Stimulated activated effector memory CD8-positive, alpha-beta T cell treated with anti-CD3 and anti-CD28 coated beads, Interleukin-12 subunit alpha, Interleukin-12 subunit beta, amount 100 ng/mL, for 72 hours (primary cell): ENCODE data around the gene CYP11A1.

ENCODE experiments used
- ATAC-seq: fragments of 150-1000 bp; cut with Tn5 transposase; 2 replicates; pipeline ENCODE4 v1.10.0; 2021
- DNase-seq, 2 donors: peaks; one replicate each; pipeline ENCODE4 v3.0.0; 2021 to 2022; ENCODE audit warnings: low spot score in 2 of 2
- H3K27ac Mint-ChIP-seq: one replicate; pipeline ENCODE4 v1.8.0; 2022; ENCODE audit warnings: mild to moderate bottlenecking, mixed read lengths
- H3K36me3 Mint-ChIP-seq: one replicate; pipeline ENCODE4 v1.8.0; 2022; ENCODE audit warnings: mild to moderate bottlenecking, mixed read lengths
- H3K4me1 Mint-ChIP-seq: one replicate; pipeline ENCODE4 v1.8.0; 2022; ENCODE audit warnings: mixed read lengths
- H3K4me3 Mint-ChIP-seq: one replicate; pipeline ENCODE4 v1.8.0; 2022; ENCODE audit warnings: mild to moderate bottlenecking, mixed read lengths
- H3K9me3 Mint-ChIP-seq: one replicate; pipeline ENCODE4 v1.8.0; 2022; ENCODE audit warnings: mixed read lengths

CYP11A1 gene

DNA sequence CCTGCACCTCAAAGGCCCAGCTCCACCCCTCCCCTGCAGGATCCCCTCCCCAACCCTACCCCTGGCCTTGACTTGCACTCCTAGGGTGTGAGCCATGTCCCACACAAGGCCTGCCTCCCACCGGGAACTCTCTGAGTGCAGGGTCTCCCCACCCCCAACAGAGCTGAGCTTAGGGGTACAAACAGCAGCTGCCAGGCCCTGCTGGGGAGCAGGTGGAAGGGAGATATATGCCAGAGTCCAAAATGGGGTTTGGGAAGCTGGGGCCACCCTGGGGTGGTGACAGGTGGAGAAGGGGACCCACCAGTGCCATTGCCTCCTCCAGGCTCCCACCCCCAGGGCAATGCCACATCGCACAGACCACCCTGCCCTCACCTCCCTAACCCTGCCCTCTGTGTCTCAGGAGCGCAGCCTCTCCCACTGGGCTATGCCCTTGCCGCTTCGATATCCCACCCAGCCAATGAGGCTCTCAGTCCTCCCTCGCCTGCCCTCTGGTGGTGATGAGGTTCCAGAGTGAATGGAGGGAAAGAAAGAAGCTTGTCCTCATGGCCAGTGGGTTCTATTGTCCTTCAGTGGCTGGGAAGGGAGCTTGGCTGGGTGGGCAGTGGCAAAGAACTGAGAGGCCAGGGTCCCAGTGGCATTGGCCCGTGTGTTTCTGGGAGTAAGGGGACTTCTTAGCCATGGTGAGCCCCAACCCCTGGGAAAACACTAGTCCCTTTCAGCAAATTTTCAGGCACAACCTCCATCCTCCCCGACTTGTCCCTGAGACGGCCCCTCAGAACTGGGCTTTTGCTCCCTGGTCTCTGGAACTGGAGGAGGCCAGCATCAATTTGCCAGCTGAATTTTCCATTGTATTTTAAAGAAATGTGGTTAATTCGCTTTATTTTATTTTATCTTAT, 46.8 kb downstream of the CYP11A1 start:
- DNase-seq (peak in 1 of 2 donors; percentile 61), ATAC-seq (no peak)
- no peak overlapping the region for H3K27ac Mint-ChIP-seq
- no peak overlapping the region for H3K4me3 Mint-ChIP-seq
- H3K4me1 Mint-ChIP-seq, result peaks cover 8% of the 10 kb centered on the region
- no peaks in the 10 kb centered on the region for H3K9me3 Mint-ChIP-seq
- H3K36me3 Mint-ChIP-seq, result no peaks in the 10 kb centered on the region

GRCh38 chr15:74319596-74320351, 47.7 kb downstream of the CYP11A1 start:
- Mint-ChIP-seq H3K9me3 (no peaks in the 10 kb centered on the region), H3K4me3 (no peak overlapping the region), H3K36me3 (no peaks in the 10 kb centered on the region), H3K27ac (no peak overlapping the region), H3K4me1 (peaks cover 16% of the 10 kb centered on the region)
- no peak for ATAC-seq
- DNase-seq, result no peak

DNA sequence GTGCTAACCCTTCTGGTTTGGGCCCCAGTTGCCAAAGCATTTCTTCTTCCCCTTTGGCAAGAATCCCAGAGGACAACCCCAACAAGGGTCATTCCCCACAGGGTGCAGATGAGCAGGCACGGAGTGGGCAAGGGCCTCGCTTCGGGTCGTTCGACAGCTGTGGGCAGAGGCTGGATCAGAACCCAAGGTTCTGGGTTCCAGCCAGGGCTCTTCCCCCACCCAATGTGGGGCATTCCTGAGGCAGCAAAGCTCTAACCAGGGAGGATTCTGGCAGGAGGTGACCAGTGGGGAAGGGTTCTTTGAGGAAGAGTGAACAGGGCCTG, 48.3 kb downstream of the CYP11A1 start:
- ATAC-seq (no peak), DNase-seq (no peak)
- Mint-ChIP-seq H3K9me3 (no peaks in the 10 kb centered on the region), H3K4me1 (peaks cover 19% of the 10 kb centered on the region), H3K4me3 (no peak overlapping the region), H3K36me3 (no peaks in the 10 kb centered on the region), H3K27ac (no peak overlapping the region)

- ATAC-seq (no peak), DNase-seq (no peak)
- H3K4me3 Mint-ChIP-seq, result no peak overlapping the region
- H3K36me3 Mint-ChIP-seq, result no peaks in the 10 kb centered on the region
- H3K9me3 Mint-ChIP-seq, result no peaks in the 10 kb centered on the region
- peaks cover 19% of the 10 kb centered on the region for H3K4me1 Mint-ChIP-seq
- H3K27ac Mint-ChIP-seq, result peak overlapping the region; percentile 77
These were observed 48.9 kb downstream of the CYP11A1 start for GRCh38 chr15:74318376-74319137.

GRCh38 chr15:74317820-74318375, 49.5 kb downstream of the CYP11A1 start:
- H3K4me1 Mint-ChIP-seq, result peaks cover 19% of the 10 kb centered on the region
- no peak for DNase-seq
- H3K4me3 Mint-ChIP-seq, result no peak overlapping the region
- H3K9me3 Mint-ChIP-seq, result no peaks in the 10 kb centered on the region
- H3K27ac Mint-ChIP-seq, result peak overlapping the region; percentile 77
- ATAC-seq, result no peak
- H3K36me3 Mint-ChIP-seq, result no peaks in the 10 kb centered on the region

GRCh38 chr15:74316141-74316540, 51.3 kb downstream of the CYP11A1 start:
- Mint-ChIP-seq H3K4me1 (peaks cover 19% of the 10 kb centered on the region), H3K36me3 (no peaks in the 10 kb centered on the region), H3K9me3 (no peaks in the 10 kb centered on the region), H3K4me3 (no peak overlapping the region), H3K27ac (peak overlapping the region; percentile 77)
- DNase-seq, result no peak
- ATAC-seq, result no peak

DNA sequence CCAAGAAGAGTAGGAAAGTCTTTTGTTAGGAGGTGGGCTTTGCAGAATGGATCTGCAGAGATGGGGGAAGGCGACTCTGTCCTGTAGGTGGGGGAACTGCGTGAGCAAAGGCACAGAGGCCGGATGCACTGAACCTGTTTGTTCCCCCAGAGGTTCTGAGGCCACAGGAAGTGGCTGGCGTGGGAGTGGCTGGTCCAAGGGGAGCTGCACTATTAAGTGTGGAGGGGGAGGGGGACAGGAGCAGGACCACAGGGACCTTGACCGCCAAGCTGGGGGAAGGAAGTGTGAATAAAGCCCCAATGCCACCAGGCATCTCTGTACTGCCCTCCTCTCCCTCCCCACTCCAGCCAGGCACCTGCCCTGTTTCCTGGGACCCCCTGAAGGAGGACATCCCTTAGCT, 51.8 kb downstream of the CYP11A1 start:
- Mint-ChIP-seq H3K27ac (peak overlapping the region; percentile 77), H3K36me3 (no peaks in the 10 kb centered on the region), H3K9me3 (no peaks in the 10 kb centered on the region), H3K4me1 (peaks cover 19% of the 10 kb centered on the region), H3K4me3 (peak overlapping the region; percentile 40)
- DNase-seq (peak in 1 of 2 donors; percentile 51), ATAC-seq (peak; percentile 51)

DNA sequence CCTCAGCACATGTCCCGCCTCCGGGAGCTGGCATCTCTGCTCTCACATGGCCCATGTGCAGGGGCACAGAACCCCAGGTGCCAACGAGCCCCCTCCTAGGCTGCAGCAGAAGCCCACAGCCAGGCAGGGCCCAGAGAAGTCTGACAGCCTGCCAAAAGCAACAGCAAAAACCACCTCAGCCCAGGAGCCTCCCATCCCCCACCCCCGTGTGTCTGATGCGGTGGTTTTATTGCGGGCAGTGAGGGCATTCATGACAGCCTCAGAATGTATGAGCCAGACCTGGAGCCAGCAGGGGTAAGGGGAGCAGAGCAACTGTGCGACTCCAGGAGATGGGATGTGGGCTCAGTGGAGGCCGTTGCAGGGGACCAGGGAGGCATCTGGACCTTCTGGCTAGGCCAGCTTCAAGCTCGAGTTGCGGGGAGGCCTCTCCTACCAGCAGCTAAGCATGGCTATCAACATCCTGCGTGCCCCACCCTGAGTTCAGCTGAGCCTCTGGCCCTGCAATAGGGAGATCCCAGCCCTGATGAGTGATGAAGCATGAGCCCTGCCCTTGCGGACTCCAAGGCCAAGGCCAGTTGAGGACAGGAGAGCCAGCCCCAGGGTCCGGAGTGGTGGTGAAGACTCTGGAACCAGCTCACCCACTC, 52.5 kb downstream of the CYP11A1 start:
- Mint-ChIP-seq H3K27ac (peak overlapping the region; percentile 77), H3K36me3 (no peaks in the 10 kb centered on the region), H3K4me3 (peak overlapping the region; percentile 40), H3K9me3 (no peaks in the 10 kb centered on the region), H3K4me1 (peaks cover 19% of the 10 kb centered on the region)
- ATAC-seq, result peak; percentile 33
- peak in 1 of 2 donors; percentile 53 for DNase-seq

DNA sequence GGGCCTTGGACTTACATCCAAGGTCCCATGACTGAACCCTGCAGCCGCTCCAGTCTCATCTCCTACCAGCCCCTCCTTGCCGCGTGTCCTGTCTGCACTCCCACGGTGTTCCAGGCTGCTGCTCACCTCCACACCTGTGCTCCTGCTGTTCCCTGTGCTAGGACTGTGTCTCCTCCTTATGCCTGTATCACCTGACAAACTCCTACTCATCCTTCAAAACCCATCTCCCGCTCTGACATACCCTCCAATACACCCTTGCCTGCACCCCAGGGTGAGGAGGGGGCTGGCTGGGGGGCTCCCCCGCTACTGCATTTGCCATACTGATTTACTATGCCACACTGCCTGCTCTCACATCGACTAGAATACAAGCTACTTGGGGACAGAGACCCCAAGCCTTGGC, 53.6 kb downstream of the CYP11A1 start:
- Mint-ChIP-seq H3K9me3 (no peaks in the 10 kb centered on the region), H3K27ac (peak overlapping the region; percentile 77), H3K4me3 (no peak overlapping the region), H3K4me1 (peaks cover 17% of the 10 kb centered on the region), H3K36me3 (no peaks in the 10 kb centered on the region)
- DNase-seq (no peak), ATAC-seq (no peak)

DNA sequence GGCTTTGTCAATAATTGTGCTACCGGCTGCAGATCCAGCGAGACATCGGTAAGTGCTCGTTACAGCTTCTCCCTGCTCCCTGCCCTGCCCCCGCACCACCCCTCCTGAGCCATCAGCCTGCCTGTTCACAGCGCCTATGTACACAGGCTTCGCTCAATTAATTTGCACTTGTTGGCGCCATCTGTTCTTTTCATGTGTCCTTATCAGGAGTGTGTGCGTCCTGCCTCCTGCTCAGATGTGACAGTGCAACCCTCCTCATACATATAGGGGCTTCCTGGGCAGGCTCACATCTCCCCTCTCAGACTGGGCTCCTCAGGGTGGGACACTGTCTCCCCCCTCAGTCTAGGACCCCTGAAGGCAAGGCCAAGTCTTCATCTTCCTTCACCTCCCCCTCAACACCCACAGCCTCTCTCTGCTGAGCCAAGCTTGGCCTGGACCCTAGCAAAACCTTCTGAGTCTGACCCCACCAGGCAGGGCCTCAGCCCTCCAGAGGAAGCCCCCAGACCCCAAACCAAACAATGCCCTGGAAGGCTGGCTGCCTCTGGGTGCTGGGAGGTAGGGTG, 54.9 kb downstream of the CYP11A1 start:
- no peak for DNase-seq
- Mint-ChIP-seq H3K9me3 (no peaks in the 10 kb centered on the region), H3K27ac (no peak overlapping the region), H3K4me1 (peaks cover 13% of the 10 kb centered on the region), H3K4me3 (no peak overlapping the region), H3K36me3 (no peaks in the 10 kb centered on the region)
- no peak for ATAC-seq

DNA sequence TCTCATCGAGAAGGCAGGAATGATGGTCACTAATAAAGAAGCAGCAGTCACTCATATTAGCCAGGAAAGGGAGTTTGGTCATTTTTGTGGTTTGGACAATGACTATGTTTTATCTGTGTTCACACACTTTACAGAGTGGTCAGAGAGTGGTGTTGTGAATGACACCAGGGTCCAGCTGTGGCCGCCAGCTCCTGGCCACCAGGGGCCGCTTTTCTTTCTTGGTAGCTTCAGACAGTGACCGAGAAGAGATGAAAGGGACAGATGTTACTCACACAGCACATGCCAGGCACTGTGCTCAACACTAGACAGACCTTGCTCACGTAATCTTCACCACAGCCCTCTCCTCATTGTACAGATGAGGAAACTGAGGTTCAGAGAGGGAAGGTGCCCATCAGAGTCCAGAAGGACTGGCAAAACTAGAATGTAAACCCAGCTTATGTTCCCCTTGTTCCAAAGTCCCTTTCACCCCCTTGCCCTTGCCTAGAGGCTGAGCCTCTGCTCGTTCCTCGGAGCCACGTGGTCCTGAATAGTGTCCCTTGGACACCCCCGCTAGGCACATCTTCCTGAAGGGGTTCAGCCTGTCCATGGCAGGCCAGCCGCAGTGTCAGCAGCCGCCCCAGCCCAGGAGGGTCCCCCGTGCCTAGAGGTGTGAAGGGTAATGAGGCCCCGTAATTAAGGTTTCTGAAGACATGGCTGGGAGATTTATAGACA, 55.6 kb downstream of the CYP11A1 start:
- ATAC-seq (no peak), DNase-seq (no peak)
- Mint-ChIP-seq H3K27ac (no peak overlapping the region), H3K4me3 (no peak overlapping the region), H3K9me3 (no peaks in the 10 kb centered on the region), H3K36me3 (no peaks in the 10 kb centered on the region), H3K4me1 (peaks cover 13% of the 10 kb centered on the region)

DNA sequence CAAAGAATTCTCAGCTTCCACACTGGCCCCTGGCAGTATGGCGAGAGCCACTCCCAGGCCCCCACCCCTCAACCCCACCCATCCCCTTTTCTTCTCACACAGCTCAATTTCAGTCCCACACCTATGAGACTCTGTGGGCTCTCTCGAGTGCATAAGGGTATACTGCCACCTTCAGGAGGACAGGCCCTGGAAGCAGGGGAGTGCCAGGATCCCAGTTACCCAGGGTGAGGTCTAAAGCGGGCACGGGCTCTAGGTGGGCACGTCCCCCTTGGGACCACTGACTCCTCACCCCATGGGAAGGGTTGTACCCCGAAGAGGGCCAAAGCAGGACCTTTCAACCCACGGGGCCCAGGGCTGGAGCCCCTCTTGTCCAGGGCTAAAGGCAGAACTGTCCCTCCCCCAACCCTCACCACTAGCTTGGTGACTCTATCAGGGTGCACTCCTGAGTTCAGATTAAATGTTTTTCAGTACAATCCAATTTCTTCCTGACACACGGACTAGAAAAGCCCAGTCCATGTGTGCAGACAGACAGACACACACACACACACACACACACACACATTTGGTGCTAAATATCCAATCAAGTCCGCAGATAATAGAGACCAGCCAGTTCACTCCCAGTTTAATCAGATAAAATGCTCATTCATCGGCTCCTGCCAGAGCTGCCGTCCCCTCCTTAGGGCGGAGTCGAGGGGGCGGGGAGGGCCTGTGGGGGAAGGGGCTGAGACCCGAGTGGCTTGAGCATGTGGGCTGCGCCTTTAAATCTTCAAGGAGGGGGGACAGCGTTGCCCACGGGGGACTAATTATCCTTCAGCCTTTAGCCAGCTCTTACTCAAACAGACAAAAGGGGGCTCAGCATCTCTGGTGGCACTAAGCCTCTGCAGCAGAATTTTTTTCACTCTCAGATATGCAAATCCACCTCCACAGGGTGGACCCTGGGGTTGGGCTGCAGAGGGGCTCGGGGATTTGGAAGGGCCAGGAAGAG, 59.3 kb downstream of the CYP11A1 start:
- Mint-ChIP-seq H3K4me3 (no peak overlapping the region), H3K27ac (no peak overlapping the region), H3K4me1 (no peaks in the 10 kb centered on the region), H3K9me3 (no peaks in the 10 kb centered on the region), H3K36me3 (no peaks in the 10 kb centered on the region)
- DNase-seq (peak in 1 of 2 donors; percentile 54), ATAC-seq (peak; percentile 68)

DNA sequence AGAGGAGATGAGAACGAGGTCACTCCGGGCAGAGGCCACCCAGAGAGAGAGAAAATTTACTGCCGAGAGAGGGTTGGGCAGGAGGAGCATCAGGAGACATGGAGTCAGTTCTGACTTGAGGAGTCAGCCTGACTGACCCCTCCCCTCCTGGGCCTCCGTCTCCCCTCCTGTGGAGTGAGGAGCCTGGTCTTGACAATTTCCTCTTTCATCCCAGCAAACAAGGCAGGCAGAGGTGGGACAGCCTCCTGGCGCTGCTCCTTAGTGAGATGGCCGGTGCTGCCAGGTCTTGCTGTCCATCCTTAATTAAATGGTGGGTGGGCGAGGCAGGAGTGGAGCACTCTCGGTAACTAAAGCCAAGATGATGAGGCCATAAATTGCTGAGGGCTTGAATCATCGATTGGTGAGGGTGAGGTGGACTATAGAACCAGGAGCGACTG, 60.6 kb downstream of the CYP11A1 start:
- Mint-ChIP-seq H3K9me3 (no peaks in the 10 kb centered on the region), H3K4me3 (no peak overlapping the region)

More for the DNA sequence above, 60.6 kb downstream of the CYP11A1 start:
- DNase-seq (no peak), ATAC-seq (no peak)
- H3K27ac Mint-ChIP-seq, result no peak overlapping the region
- H3K4me1 Mint-ChIP-seq, result no peaks in the 10 kb centered on the region
- H3K36me3 Mint-ChIP-seq, result no peaks in the 10 kb centered on the region
